Naive thymus-derived CD8-positive, alpha-beta T cell (primary cell): Measurements from ENCODE around the gene EIF4G2. TPM values are rescaled to one million over a fixed set of nuclear protein-coding genes. Genes with fewer than 3 reads are reported as not detected.

Experiments used
- ATAC-seq, 2 donors: fragments of 150-1000 bp; cut with Tn5 transposase in 1 of 2; sonication (Bioruptor Pico), chemical (Tn5 transposase) in 1 of 2; 1 replicate in 1 of 2; 2 replicates in 1 of 2; pipeline ENCODE4 v1.10.0; 2021; ENCODE audit warnings: mild to moderate bottlenecking in 2 of 2, moderate library complexity in 2 of 2
- POLR2A ChIA-PET: fragments of 350-600 bp; sonication (Branson Sonifier 250); formaldehyde crosslinking; loops from one replicate; lab custom pipeline; 2021; ENCODE audit warnings: antibody characterized with exemption; lab: Charles Lee
- DNase-seq, 10 donors: peaks; one replicate each; pipeline versions ENCODE4 v3.0.0 to v3.0.0-alpha.2; 2020 to 2022
- H3K27ac Mint-ChIP-seq, 10 donors: one replicate each; pipeline ENCODE4 v1.8.0; 2020 to 2022; ENCODE audit warnings: mild to moderate bottlenecking in 10 of 10, mixed read lengths in 10 of 10, moderate library complexity in 4 of 10, inconsistent platforms in 1 of 10
- H3K27me3 Mint-ChIP-seq, 5 donors: one replicate each; pipeline ENCODE4 v1.8.0; 2021 to 2022; ENCODE audit warnings: mixed read lengths in 5 of 5
- H3K36me3 Mint-ChIP-seq, 3 donors: one replicate each; pipeline ENCODE4 v1.8.0; 2020 to 2022; ENCODE audit warnings: mixed read lengths in 3 of 3, mild to moderate bottlenecking in 2 of 3, inconsistent platforms in 1 of 3
- H3K4me1 Mint-ChIP-seq, 4 donors: one replicate each; pipeline ENCODE4 v1.8.0; 2021 to 2022; ENCODE audit warnings: mixed read lengths in 4 of 4
- H3K4me3 Mint-ChIP-seq, 10 donors: one replicate each; pipeline ENCODE4 v1.8.0; 2020 to 2022; ENCODE audit warnings: mild to moderate bottlenecking in 10 of 10, mixed read lengths in 10 of 10, moderate library complexity in 6 of 10, inconsistent platforms in 1 of 10
- H3K9me3 Mint-ChIP-seq, 9 donors: one replicate each; pipeline ENCODE4 v1.8.0; 2020 to 2022; ENCODE audit warnings: mixed read lengths in 9 of 9, mild to moderate bottlenecking in 3 of 9, inconsistent platforms in 1 of 9, moderate library complexity in 1 of 9
- polyA plus RNA-seq, 3 donors: library from polyadenylated mRNA; unstranded; fragments of 300-500 nt; fragmentation: Illumina TruSeq; gene quantifications; one replicate each; pipeline ENCODE4 v1.2.3, GENCODE V29; 2021
- total RNA-seq, 8 experiments: library from RNA in 2 of 8; stranded (reverse) in 2 of 8; gene quantifications; one replicate each; pipeline ENCODE4 v1.2.3 and lab custom pipeline; 2021 to 2026

Gene EIF4G2
- total and polyA plus RNA-seq, 5 experiments from 2014 or later = 315 to 638 (median 425) TPM

DNA sequence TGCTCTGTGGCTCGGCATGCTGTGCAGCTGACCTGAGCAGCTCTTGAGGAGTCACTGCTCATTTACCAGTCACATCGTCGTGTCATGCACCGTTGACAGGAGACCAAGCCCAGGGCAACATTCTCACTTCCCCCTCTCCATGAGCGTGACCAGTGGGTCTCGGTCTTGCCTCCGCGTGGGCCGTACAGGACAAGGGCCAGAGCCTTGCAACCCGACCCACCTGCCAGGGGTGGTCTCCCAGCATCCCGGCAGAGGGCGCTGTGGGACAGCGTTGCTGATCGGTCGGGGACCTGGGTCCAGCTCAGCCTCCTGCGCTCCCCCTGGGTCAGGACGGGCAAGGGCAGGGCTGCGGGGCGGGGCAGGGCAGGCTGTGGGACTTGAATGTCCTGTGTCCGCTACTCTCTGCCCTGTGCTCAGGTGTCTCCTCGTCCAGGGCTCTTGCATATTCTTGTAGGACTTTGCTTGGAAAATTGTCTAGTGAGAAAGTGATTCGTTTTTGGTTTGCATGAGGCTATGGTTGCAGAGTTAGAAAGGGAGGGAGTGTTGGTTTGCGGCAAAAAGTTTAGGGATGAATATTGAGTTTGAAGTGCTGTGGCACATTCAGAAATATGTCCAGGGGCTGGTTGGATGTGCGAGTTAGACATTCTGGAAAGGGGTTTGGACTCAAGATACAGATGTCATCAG, 16.2 kb downstream of the EIF4G2 start:
- ATAC-seq (peak; percentile 82 to 88), DNase-seq (peak; percentile 66 to 91 (median 80))
- H3K4me3 Mint-ChIP-seq = peak overlapping the region in 5 of 10 donors; percentile 1 to 57 (median 8)
- POLR2A ChIA-PET = interaction anchor here (0.6 to 3.1 kb wide), 12 partner anchors 10 to 425 kb away, joined by 3 to 22 read pairs (median 3); partner anchors contain the start of gene EIF4G2
- H3K9me3 Mint-ChIP-seq = no peaks in the 10 kb centered on the region
- peaks cover 0 to 28% (median 11%) of the 10 kb centered on the region in 3 donors for H3K36me3 Mint-ChIP-seq
- peak overlapping the region in 4 of 10 donors; percentile 2 to 22 (median 7) for H3K27ac Mint-ChIP-seq
- peaks cover 0 to 22% (median 6%) of the 10 kb centered on the region in 5 donors for H3K27me3 Mint-ChIP-seq
- peaks cover 14 to 30% (median 26%) of the 10 kb centered on the region in 4 donors for H3K4me1 Mint-ChIP-seq

GRCh38 chr11:10786451-10786850, 22.3 kb downstream of the EIF4G2 start:
- no peak for ATAC-seq
- no peak for DNase-seq
- H3K4me1 Mint-ChIP-seq = no peaks in the 10 kb centered on the region
- no peaks in the 10 kb centered on the region for H3K9me3 Mint-ChIP-seq
- H3K27ac Mint-ChIP-seq = no peak overlapping the region
- peaks cover 0 to 4% (median 0%) of the 10 kb centered on the region in 5 donors for H3K27me3 Mint-ChIP-seq
- POLR2A ChIA-PET = no interaction called here
- H3K36me3 Mint-ChIP-seq = no peaks in the 10 kb centered on the region
- H3K4me3 Mint-ChIP-seq = no peak overlapping the region

- ATAC-seq (no peak), DNase-seq (no peak)
- POLR2A ChIA-PET = no interaction called here
- Mint-ChIP-seq H3K36me3 (peaks cover 0 to 4% (median 0%) of the 10 kb centered on the region in 3 donors), H3K9me3 (no peaks in the 10 kb centered on the region), H3K27ac (peak overlapping the region in 1 of 10 donors; percentile 38), H3K4me3 (no peak overlapping the region), H3K4me1 (no peaks in the 10 kb centered on the region), H3K27me3 (peaks cover 0 to under 1% (median 0%) of the 10 kb centered on the region in 5 donors)
These were observed 23.6 kb downstream of the EIF4G2 start for GRCh38 chr11:10785146-10785474.

GRCh38 chr11:10784232-10785145, 24.2 kb downstream of the EIF4G2 start:
- peaks cover 0 to 10% (median 3%) of the 10 kb centered on the region in 3 donors for H3K36me3 Mint-ChIP-seq
- POLR2A ChIA-PET = interaction anchor here (0.7 kb wide), 1 partner anchor 23 kb away, joined by 6 read pairs; no protein-coding TSS in a partner anchor
- DNase-seq (no peak), ATAC-seq (no peak)
- H3K27me3 Mint-ChIP-seq = no peaks in the 10 kb centered on the region
- H3K9me3 Mint-ChIP-seq = no peaks in the 10 kb centered on the region
- H3K27ac Mint-ChIP-seq = peak overlapping the region in 1 of 10 donors; percentile 41
- no peaks in the 10 kb centered on the region for H3K4me1 Mint-ChIP-seq
- no peak overlapping the region for H3K4me3 Mint-ChIP-seq

DNA sequence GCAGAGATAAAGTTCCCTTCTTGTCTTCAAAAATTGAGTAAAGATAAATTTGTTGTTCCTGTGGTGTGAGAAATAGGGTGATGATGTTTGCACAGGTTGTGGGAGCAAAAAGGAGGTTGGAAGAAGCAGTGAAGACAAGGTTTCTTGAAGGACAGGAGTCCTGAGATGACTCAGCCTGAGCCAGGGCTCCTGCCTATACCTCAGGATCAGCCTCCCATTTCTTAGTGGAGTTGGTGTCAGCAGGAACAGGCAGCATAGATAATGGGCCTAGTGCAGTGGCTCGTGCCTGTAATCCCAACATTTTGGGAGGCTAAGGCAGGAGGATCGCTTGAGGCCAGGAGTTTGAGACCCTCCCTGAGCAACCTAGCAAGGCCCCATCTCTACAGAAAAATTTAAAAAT, 28.7 kb downstream of the EIF4G2 start:
- POLR2A ChIA-PET = no interaction called here
- Mint-ChIP-seq H3K36me3 (peaks cover 3 to 49% (median 10%) of the 10 kb centered on the region in 3 donors), H3K27ac (peak overlapping the region in 7 of 10 donors; percentile 28 to 81 (median 45)), H3K4me1 (no peaks in the 10 kb centered on the region), H3K4me3 (no peak overlapping the region), H3K27me3 (no peaks in the 10 kb centered on the region), H3K9me3 (no peaks in the 10 kb centered on the region)
- ATAC-seq (no peak), DNase-seq (no peak)

DNA sequence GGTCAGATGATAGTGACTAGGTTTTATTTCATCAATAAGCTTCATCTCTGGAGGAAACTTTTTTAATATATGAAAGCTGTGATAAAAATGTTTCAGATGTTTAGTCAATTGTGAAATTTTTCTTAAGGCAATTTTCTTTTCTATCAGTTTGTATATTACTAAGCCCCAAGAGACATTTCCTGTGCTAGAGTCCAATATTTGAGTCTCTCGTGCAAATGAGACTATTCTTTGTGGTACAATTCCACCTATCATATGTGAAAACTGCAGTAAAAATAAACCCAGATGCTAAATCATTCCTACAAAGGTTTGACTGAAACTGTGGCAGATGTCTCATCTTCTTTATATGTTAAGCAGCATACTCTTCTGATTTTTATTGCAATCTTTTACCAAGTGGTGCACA, 29.6 kb downstream of the EIF4G2 start:
- Mint-ChIP-seq H3K4me3 (no peak overlapping the region), H3K36me3 (peaks cover 3 to 49% (median 14%) of the 10 kb centered on the region in 3 donors), H3K27ac (peak overlapping the region in 3 of 10 donors; percentile 2 to 14 (median 3)), H3K9me3 (no peaks in the 10 kb centered on the region), H3K4me1 (no peaks in the 10 kb centered on the region), H3K27me3 (no peaks in the 10 kb centered on the region)
- no peak for ATAC-seq
- DNase-seq = no peak
- POLR2A ChIA-PET = no interaction called here

DNA sequence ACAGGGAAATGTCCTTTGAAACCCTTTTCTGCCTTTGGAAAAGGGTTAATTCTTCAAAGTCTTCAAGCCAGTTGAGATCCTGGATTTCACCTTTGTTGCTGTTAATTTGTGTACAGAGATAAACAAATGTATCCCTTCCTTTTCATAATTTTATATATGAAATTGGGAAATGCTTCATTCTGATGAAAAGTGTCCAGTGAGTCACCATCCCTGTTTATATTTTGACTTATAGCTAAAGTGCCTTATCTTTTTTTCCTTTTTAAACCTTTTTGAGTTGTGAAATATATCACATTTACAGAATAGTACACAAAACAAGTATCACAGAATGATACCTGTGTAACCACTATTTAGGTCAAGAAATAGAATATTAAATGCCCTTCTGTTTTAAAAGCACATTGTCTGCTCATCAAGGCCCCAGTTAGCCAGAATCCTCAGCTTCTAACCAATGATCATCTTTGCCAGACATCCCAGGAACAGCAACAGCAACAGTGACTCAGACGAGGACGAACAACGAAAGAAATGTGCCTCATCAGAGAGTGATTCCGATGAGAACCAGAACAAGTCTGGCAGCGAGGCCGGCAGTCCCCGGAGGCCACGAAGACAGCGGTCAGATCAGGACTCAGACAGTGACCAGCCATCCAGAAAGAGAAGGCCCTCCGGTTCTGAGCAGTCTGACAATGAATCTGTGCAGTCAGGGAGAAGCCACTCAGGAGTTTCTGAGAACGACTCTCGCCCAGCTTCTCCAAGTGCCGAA, 30.3 kb downstream of the EIF4G2 start:
- Mint-ChIP-seq H3K9me3 (no peaks in the 10 kb centered on the region), H3K27me3 (no peaks in the 10 kb centered on the region), H3K4me1 (no peaks in the 10 kb centered on the region), H3K27ac (peak overlapping the region in 3 of 10 donors; percentile 14 to 71 (median 25)), H3K36me3 (peaks cover 7 to 49% (median 14%) of the 10 kb centered on the region in 3 donors), H3K4me3 (peak overlapping the region in 1 of 10 donors; percentile 24)
- DNase-seq = no peak
- no peak for ATAC-seq
- POLR2A ChIA-PET = no interaction called here

DNA sequence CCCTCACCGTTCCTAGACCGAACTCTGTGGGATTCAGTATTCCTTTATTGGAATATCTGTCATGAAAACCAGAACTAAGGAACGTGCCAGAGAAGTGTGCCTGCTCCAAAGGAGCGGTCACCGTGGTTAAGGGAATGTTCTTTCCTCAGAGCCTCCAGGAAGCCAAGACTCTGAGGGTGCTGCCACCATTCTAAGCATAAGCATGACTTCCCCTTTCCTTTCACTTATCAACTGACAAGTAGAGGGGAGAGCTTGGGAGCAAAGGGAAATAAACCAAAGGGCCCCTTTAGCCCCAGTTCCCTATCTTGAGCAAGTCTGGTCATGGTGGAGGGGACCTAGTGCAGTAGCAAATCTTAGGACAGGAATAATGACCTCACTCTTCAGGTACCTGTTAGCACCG, 30.9 kb downstream of the EIF4G2 start:
- DNase-seq (no peak), ATAC-seq (no peak)
- peak overlapping the region in 1 of 10 donors; percentile 6 for H3K27ac Mint-ChIP-seq
- H3K4me3 Mint-ChIP-seq = no peak overlapping the region
- H3K36me3 Mint-ChIP-seq = peaks cover 7 to 49% (median 17%) of the 10 kb centered on the region in 3 donors
- H3K4me1 Mint-ChIP-seq = no peaks in the 10 kb centered on the region
- no peaks in the 10 kb centered on the region for H3K9me3 Mint-ChIP-seq
- no peaks in the 10 kb centered on the region for H3K27me3 Mint-ChIP-seq
- POLR2A ChIA-PET = no interaction called here

DNA sequence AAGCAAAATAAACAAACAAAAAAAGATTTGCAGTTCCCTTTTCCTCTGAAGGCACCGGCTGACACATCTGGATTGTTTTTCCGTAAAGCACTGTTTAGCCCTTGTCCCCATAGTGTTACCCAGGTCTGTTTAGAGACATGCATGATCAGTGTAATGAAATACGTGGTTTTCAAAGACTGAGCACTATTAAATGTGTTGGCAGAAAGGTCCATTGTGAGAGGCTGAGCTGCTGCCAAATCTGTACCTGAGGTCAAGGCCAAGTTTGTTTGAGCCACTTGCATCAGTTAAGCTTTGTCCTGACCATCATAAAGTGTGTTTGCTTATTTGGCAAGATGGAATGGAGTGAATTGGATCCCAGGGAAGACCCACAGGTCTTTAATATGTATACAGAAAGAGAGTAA, 31.3 kb downstream of the EIF4G2 start:
- Mint-ChIP-seq H3K27ac (peak overlapping the region in 1 of 10 donors; percentile 6), H3K9me3 (no peaks in the 10 kb centered on the region)

GRCh38 chr11:10774811-10775210, 33.9 kb downstream of the EIF4G2 start:
- no peaks in the 10 kb centered on the region for H3K27me3 Mint-ChIP-seq
- no peak overlapping the region for H3K4me3 Mint-ChIP-seq
- H3K36me3 Mint-ChIP-seq = peaks cover 13 to 42% (median 32%) of the 10 kb centered on the region in 3 donors
- H3K4me1 Mint-ChIP-seq = no peaks in the 10 kb centered on the region
- POLR2A ChIA-PET = no interaction called here
- H3K27ac Mint-ChIP-seq = peak overlapping the region in 2 of 10 donors; percentile 3 to 7
- DNase-seq = no peak
- H3K9me3 Mint-ChIP-seq = no peaks in the 10 kb centered on the region
- ATAC-seq = no peak

More for the DNA sequence above, 31.3 kb downstream of the EIF4G2 start:
- ATAC-seq = no peak
- no peaks in the 10 kb centered on the region for H3K4me1 Mint-ChIP-seq
- POLR2A ChIA-PET = interaction anchor here (0.6 kb wide), 1 partner anchor 1930 kb away, joined by 4 read pairs; no protein-coding TSS in a partner anchor
- H3K4me3 Mint-ChIP-seq = no peak overlapping the region
- no peak for DNase-seq
- H3K27me3 Mint-ChIP-seq = no peaks in the 10 kb centered on the region
- peaks cover 7 to 49% (median 19%) of the 10 kb centered on the region in 3 donors for H3K36me3 Mint-ChIP-seq

DNA sequence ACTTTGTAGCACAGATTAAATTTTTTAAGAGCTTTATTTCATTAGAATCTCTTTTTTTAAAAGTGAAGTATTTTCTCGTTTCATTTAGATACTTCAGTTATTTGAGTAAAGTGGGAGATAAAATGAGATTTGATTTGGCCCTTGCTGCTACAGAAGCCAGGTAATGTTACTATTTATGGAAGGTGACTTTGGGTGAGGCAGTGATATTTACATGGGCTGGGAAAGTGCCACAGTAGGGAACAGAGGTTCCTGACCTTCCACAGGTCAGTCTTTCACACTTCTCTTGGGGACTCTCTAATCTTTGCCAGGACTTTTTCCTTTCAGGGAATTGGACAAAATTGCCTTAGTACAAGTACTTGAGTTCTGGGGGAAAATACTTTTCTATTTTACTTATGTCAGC, 37.3 kb downstream of the EIF4G2 start:
- no peak overlapping the region for H3K4me3 Mint-ChIP-seq
- ATAC-seq (no peak), DNase-seq (no peak)
- H3K27me3 Mint-ChIP-seq = no peaks in the 10 kb centered on the region
- POLR2A ChIA-PET = interaction anchor here (0.6 to 1.6 kb wide), 2 partner anchors 15 to 86 kb away, joined by 3 read pairs; no protein-coding TSS in a partner anchor
- H3K27ac Mint-ChIP-seq = peak overlapping the region in 2 of 10 donors; percentile 2 to 46
- no peaks in the 10 kb centered on the region for H3K4me1 Mint-ChIP-seq
- H3K9me3 Mint-ChIP-seq = no peaks in the 10 kb centered on the region
- peaks cover 9 to 41% (median 13%) of the 10 kb centered on the region in 3 donors for H3K36me3 Mint-ChIP-seq
